Astrocyte (in vitro differentiated cells and primary cell): Measurements from ENCODE around the gene CHL1. TPM values are rescaled to one million over a fixed set of nuclear protein-coding genes. Genes with fewer than 3 reads are reported as not detected.

ENCODE experiments used
- DNase-seq: peaks from one replicate; pipeline ENCODE4 v3.0.0-alpha.2; 2010; ENCODE audit warnings: low read depth
- FAIRE-seq: peaks from 2 replicates; lab custom pipeline; 2011; peaks lifted over from hg19 to GRCh38; lab: Jason Lieb, UNC
- H2AFZ ChIP-seq: 2 replicates; pipeline ENCODE4 v1.6.0; 2012; ENCODE audit warnings: low read depth, low read length, inconsistent platforms
- H3K27ac ChIP-seq: 2 replicates; pipeline ENCODE4 v1.5.1; 2011; ENCODE audit warnings: low read depth, low read length, inconsistent platforms
- H3K27me3 ChIP-seq: 2 replicates; pipeline ENCODE4 v1.6.0; 2011; ENCODE audit warnings: low read length, inconsistent platforms; ENCODE audit not compliant: insufficient read depth
- H3K36me3 ChIP-seq: 2 replicates; pipeline ENCODE4 v1.5.1; 2011; ENCODE audit warnings: low read length, inconsistent platforms; ENCODE audit not compliant: insufficient read depth
- H3K4me1 ChIP-seq: 2 replicates; pipeline ENCODE4 v1.5.1; 2011; ENCODE audit warnings: low read length, inconsistent platforms; ENCODE audit not compliant: insufficient read depth
- H3K4me2 ChIP-seq: 2 replicates; pipeline ENCODE4 v1.6.0; 2012; ENCODE audit warnings: low read length, inconsistent platforms
- H3K4me3 ChIP-seq: 2 replicates; pipeline ENCODE4 v1.5.1; 2011; ENCODE audit warnings: low read depth, mild to moderate bottlenecking, low read length, inconsistent platforms; ENCODE audit not compliant: insufficient read depth
- H3K79me2 ChIP-seq: 2 replicates; pipeline ENCODE4 v1.6.0; 2012; ENCODE audit warnings: mild to moderate bottlenecking, low read length, inconsistent platforms; ENCODE audit not compliant: insufficient read depth
- H3K9ac ChIP-seq: 2 replicates; pipeline ENCODE4 v1.6.0; 2012; ENCODE audit warnings: mild to moderate bottlenecking, low read length, inconsistent platforms
- H3K9me3 ChIP-seq: 2 replicates; pipeline ENCODE4 v1.5.1; 2012; ENCODE audit warnings: low read depth, mild to moderate bottlenecking, low read length, inconsistent platforms; ENCODE audit not compliant: insufficient read depth
- H4K20me1 ChIP-seq: 2 replicates; pipeline ENCODE4 v1.6.0; 2012; ENCODE audit warnings: low read length, inconsistent platforms; ENCODE audit not compliant: insufficient read depth
- H3K27ac Mint-ChIP-seq: one replicate; pipeline ENCODE4 v1.8.0; 2021; ENCODE audit warnings: mild to moderate bottlenecking, mixed read lengths; ENCODE audit not compliant: unreplicated experiment
- H3K27me3 Mint-ChIP-seq: one replicate; pipeline ENCODE4 v1.8.0; 2021; ENCODE audit warnings: low read depth, mixed read lengths; ENCODE audit not compliant: unreplicated experiment
- H3K36me3 Mint-ChIP-seq: one replicate; pipeline ENCODE4 v1.8.0; 2021; ENCODE audit warnings: low read depth, mixed read lengths; ENCODE audit not compliant: unreplicated experiment
- H3K4me1 Mint-ChIP-seq: one replicate; pipeline ENCODE4 v1.8.0; 2021; ENCODE audit warnings: low read depth, mixed read lengths; ENCODE audit not compliant: unreplicated experiment
- H3K4me3 Mint-ChIP-seq: one replicate; pipeline ENCODE4 v1.8.0; 2021; ENCODE audit warnings: mild to moderate bottlenecking, moderate library complexity, mixed read lengths; ENCODE audit not compliant: unreplicated experiment
- H3K9me3 Mint-ChIP-seq: one replicate; pipeline ENCODE4 v1.8.0; 2021; ENCODE audit warnings: mild to moderate bottlenecking, mixed read lengths; ENCODE audit not compliant: unreplicated experiment
- CTCF ChIP-seq: IDR thresholded peaks from 2 replicates; pipeline ENCODE4 v1.5.1; 2011; ENCODE audit warnings: low read depth, mild to moderate bottlenecking, inconsistent platforms, low read length, moderate library complexity; ENCODE audit not compliant: insufficient read depth
- EZH2 ChIP-seq: IDR thresholded peaks from 2 replicates; pipeline ENCODE4 v1.6.1; 2012; ENCODE audit warnings: mild to moderate bottlenecking, low read length, inconsistent platforms; ENCODE audit not compliant: insufficient read depth
- total RNA-seq: library from RNA; stranded (reverse); gene quantifications from 2 replicates; pipeline ENCODE4 v1.2.1, GENCODE V29; 2021

Gene CHL1
- total RNA-seq, 1 donor from 2014 or later, result not detected

- no peak overlapping the region for H3K4me3 ChIP-seq
- no peaks in the 10 kb centered on the region for H3K27me3 ChIP-seq
- no peak overlapping the region for H3K27ac ChIP-seq
- Mint-ChIP-seq H3K9me3 (peaks cover 4% of the 10 kb centered on the region), H3K27ac (no peak overlapping the region), H3K27me3 (no peaks in the 10 kb centered on the region), H3K36me3 (no peaks in the 10 kb centered on the region), H3K4me3 (no peak overlapping the region), H3K4me1 (no peaks in the 10 kb centered on the region)
- TF ChIP-seq EZH2 (no peak), CTCF (no peak)
- FAIRE-seq, result no peak
- H3K4me1 ChIP-seq, result no peaks in the 10 kb centered on the region
- H4K20me1 ChIP-seq, result no peaks in the 10 kb centered on the region
- no peaks in the 10 kb centered on the region for H3K79me2 ChIP-seq
- H2AFZ ChIP-seq, result no peak overlapping the region
- H3K4me2 ChIP-seq, result peak overlapping the region; percentile 31
- no peak overlapping the region for H3K9ac ChIP-seq
- no peaks in the 10 kb centered on the region for H3K9me3 ChIP-seq
- DNase-seq, result peak; percentile 29
- H3K36me3 ChIP-seq, result no peaks in the 10 kb centered on the region
Observed at GRCh38 chr3:242602-243355, 46.2 kb downstream of the CHL1 start.

DNA sequence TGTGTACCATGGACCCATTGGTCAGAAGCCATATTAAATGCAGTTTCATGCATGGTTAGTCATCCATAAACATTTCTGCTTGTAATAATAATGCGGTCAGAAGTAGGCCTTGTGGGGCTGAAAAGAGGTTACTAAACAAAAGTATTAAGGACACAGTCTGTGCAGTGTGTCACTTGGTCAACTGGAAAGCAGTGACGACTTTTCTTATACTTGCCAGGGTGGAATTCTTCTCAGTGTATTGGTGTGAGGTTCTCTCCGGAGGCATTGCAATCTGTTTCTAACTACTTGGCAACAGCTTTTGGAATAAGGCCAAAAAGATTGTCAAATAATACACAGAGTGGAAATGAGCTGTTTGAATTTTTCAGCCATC is 46.8 kb downstream of the CHL1 start:
- Mint-ChIP-seq H3K27me3 (no peaks in the 10 kb centered on the region), H3K9me3 (peaks cover 4% of the 10 kb centered on the region), H3K36me3 (no peaks in the 10 kb centered on the region), H3K4me3 (no peak overlapping the region), H3K4me1 (no peaks in the 10 kb centered on the region), H3K27ac (no peak overlapping the region)
- no peaks in the 10 kb centered on the region for H3K27me3 ChIP-seq
- no peak overlapping the region for H2AFZ ChIP-seq
- H3K4me2 ChIP-seq, result peak overlapping the region; percentile 31
- peak overlapping the region; percentile 1 for H3K27ac ChIP-seq
- H3K4me1 ChIP-seq, result no peaks in the 10 kb centered on the region
- no peaks in the 10 kb centered on the region for H3K36me3 ChIP-seq
- H3K4me3 ChIP-seq, result no peak overlapping the region
- FAIRE-seq (no peak), DNase-seq (peak; percentile 85)
- TF ChIP-seq CTCF, result no peak
- no peak for TF ChIP-seq EZH2
- no peak overlapping the region for H3K9ac ChIP-seq
- H3K79me2 ChIP-seq, result no peaks in the 10 kb centered on the region
- H4K20me1 ChIP-seq, result no peaks in the 10 kb centered on the region
- no peaks in the 10 kb centered on the region for H3K9me3 ChIP-seq

DNA sequence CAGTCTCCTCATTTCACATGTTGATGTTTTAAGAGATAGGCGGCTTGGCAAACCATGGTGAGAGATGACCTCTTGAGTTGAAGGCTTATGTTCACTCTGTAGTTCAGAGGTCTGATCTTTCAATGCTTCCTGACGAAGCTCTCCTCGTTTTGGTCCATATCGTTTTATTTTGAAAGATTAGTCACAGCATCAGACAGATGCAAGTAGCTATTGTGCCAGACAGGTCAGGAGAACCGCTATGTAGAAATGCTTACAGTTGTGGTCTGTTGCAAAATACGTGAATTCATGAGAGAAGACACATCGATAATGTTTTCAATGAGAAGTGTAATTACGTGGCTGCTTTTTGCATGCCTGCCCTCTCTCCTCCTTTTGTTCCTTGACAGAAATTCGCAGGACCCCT is 47.5 kb downstream of the CHL1 start:
- peak; percentile 69 for DNase-seq
- FAIRE-seq, result no peak
- peak overlapping the region; percentile 31 for H3K4me2 ChIP-seq
- H3K79me2 ChIP-seq, result no peaks in the 10 kb centered on the region
- no peaks in the 10 kb centered on the region for H3K4me1 ChIP-seq
- Mint-ChIP-seq H3K4me3 (no peak overlapping the region), H3K36me3 (no peaks in the 10 kb centered on the region), H3K9me3 (peaks cover 4% of the 10 kb centered on the region), H3K27ac (no peak overlapping the region), H3K27me3 (no peaks in the 10 kb centered on the region), H3K4me1 (no peaks in the 10 kb centered on the region)
- no peaks in the 10 kb centered on the region for H3K36me3 ChIP-seq
- H3K4me3 ChIP-seq, result no peak overlapping the region
- H3K27me3 ChIP-seq, result no peaks in the 10 kb centered on the region
- H4K20me1 ChIP-seq, result no peaks in the 10 kb centered on the region
- no peaks in the 10 kb centered on the region for H3K9me3 ChIP-seq
- H3K27ac ChIP-seq, result peak overlapping the region; percentile 1
- H2AFZ ChIP-seq, result no peak overlapping the region
- TF ChIP-seq CTCF, result no peak
- TF ChIP-seq EZH2, result no peak
- H3K9ac ChIP-seq, result no peak overlapping the region
